EH (cell line): Measurements from ENCODE around the gene ARHGAP6.

ENCODE experiments used
- DNase-seq: peaks from one replicate; pipeline ENCODE4 v3.0.0-alpha.2; 2015; ENCODE audit warnings: low read depth

The ARHGAP6 gene

DNA sequence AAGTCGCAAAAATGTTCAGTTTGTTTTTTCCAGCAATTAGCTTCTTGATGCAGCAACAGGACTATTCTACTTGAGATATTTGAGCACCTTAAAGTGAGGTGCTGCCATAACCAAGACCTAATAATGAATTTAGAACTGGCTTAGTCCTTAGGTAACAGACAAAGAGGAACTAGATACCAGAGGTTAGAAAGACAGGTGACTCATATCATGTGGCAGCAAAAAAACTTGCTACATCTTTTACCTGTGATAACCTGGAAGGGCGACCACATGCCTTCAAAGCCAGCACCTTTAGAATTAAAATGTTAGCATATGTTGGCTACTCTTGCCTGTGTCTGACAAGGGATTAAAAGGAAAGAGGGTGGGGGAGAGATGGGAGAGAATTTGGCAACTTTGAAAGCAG is 90.4 kb downstream of the ARHGAP6 start:
- DNase-seq, result no peak

DNA sequence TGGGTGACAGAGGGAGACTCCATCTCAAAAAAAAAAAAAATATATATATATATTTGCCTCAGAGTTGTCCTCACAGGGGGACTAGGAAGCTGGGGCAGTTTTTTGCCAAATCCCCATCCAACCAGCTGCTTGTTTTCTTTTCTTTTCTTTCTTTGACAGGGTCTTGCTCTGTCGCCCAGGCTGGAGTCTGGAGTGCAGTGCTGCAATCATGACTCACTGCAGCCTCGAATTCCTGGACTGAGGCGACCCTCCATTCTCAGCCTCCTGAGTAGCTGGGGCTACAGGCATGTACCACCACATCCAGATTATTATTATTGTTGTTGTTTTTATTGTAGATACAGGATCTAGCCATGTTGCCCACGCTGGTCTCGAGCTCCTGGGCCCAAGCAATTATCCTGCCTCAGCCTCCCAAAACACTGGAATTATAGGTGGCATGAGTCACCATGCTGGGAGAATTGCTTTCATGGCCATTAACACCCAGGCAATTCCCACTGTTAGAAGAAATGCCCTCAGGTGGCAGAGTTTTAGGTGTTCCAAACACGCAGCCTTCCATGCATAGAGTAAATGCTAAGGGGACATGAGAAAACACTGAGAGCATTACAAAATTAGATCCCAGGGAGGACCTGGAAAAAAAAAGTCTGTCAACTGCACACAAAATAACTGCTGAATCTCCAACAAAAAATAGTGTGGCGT is 98.0 kb downstream of the ARHGAP6 start:
- DNase-seq, result no peak

DNA sequence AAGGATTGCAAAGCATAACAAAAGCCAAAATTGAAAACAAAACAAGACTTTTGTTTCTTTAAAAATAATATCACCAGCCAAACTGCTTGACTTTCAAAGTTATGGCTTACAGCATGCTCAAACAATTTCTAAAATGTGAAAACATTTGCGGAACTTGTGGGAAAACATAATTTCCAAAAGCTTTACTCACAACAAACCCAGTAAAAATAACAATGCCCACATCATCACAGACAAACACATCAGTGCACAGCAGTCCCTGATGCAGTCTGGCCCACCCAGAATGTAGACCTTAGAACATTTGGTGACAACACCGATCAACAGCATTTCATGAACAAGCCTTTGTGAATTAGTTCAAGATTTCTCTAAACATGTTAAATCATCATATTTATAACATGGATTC is 98.9 kb downstream of the ARHGAP6 start:
- peak; percentile 4 for DNase-seq

DNA sequence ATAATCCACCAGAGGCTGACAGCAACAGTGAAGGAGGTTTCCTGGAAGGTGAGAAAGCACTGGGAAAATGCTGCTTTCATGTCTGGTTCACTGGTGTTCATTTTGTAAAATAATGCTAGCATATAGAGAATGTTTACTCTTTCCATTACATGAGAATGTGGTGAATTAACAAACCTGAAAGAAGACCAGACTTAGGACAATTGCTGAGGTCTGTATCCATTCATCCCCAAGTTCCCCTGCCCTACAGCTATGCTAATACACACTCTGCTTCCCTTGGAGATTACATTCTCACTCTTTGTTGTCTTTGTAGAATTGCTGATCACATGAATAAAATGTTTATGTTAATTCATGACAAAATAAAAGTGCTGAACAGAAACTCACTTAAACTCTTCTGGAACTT is 99.5 kb downstream of the ARHGAP6 start:
- no peak for DNase-seq

DNA sequence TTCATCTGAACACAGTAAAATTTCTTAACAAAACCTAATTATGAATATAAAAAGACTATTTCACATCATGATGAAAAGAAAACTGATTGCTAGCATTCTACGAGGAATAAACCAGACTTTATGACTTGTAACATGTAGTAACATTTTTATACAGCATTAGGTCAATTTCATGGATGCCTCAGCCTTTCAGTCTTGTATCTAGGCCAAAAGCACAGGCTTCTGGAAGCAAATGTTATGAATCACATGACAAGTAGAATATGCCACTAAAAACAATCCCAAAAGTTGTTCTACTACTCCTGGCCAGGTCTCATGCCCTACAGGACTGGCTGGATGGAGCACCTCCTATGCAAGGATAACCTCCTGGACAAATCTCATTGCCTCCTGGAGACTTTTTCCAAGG is 101.2 kb downstream of the ARHGAP6 start:
- DNase-seq, result no peak

DNA sequence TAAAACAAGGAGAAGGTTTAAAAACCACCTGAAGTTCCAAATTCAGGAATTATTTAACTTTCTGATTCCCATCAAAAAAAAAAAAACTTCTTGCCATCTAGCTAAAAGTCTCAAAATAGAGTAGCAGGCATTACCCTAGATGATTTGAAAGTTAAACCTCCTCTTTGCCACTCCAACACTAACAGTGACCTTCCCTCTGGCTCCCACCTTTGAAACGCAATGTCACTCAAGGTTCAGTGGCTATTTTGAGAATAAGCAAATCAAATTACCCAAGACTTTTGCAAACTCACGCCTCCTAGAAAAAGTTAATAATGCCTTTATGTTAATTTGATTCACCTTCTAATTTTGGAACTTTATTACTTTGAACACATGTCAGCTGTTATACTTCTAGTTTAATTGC is 103.2 kb downstream of the ARHGAP6 start:
- DNase-seq, result no peak

DNA sequence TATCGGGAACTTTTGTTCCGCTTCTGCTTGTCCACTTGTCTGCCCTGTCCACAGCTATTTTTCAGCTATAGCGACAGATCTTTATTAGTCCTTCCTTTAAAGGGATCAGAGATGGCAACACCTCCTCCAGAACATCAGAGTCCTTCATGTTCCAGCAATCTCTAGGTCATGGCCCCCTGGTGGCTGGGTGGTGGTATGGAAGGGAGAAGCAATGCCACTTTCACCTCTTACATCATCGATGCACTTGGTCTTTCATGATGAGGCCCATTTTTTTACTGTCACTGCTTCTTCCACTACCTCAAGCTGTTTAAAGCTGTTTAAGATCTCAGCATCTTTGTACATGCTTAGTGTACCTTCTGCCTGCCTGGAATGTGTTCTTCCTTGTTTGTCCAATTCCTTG is 106.7 kb downstream of the ARHGAP6 start:
- no peak for DNase-seq

DNA sequence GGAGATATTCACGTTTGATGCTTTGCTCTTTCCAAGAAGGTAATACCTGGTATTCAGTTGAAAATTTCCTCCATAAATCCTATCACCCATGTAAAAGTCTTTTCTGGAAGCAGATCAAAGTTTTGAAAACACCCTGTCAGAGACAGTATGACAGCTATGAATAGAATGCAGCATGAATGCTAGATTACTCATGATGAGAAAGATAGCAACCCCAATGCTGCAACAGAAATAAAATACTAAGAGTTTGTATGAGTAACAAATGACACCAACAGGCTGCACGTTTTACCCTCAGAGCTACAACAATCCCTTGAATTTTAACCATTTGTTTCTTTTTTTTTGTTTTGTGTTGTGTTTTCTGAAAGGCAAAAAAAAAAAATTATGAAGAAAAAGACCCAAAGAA is 108.6 kb downstream of the ARHGAP6 start:
- peak; percentile 76 for DNase-seq

DNA sequence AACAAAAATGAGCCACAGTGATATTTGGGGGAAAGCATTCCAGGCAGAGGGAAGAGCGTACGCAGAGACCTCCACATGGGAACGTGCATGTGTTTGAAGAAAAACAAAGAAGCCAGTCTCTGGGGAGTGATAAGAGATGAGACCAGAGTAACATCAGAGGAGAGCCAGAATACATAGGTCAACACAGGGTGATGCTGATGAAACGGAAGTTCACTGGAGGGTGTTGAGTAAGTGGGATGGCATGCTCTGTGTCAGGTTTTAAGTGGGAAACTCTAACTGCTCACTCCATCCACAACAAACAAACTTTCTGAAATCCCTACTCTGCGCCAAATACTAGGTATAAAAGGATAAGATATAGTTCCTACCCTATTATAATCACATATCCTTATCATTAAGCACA is 110.0 kb downstream of the ARHGAP6 start:
- DNase-seq, result peak; percentile 63

DNA sequence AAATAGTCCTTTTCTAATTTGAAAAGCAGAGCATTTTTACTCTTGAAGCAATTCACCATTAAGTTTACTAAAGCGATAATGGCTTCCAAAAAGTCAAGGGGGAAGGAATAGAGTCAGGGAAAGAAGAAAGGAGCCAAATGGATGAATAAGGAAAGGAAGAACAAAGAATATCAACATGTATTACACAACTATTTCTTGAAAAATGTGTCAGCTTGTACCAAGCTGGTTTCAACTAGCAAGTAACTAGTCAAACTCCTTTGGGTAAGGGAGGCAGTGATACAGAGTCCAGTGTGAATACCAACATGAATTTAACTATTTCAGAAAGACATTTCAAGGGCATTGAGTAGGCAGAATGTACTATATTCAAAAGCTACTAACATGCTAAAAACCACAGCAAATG is 112.1 kb downstream of the ARHGAP6 start:
- no peak for DNase-seq

DNA sequence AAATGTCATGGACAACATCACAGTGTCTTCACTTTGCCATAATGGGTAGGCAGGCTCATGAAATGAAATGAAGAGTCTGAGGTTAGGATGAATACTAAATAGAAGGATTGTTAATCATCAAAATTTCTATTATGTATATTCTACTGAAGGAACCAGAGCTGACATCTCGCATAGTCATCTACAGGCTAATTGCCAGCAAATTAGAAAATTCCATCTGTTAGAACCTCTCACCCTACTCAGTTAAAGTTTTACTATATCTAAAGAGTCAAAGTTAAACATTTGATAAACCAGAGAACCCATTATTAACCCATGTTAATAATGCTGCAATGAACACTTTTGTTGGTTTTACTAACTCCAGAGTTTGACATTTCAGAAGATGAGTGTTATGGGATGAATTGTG is 114.6 kb downstream of the ARHGAP6 start:
- DNase-seq, result no peak

DNA sequence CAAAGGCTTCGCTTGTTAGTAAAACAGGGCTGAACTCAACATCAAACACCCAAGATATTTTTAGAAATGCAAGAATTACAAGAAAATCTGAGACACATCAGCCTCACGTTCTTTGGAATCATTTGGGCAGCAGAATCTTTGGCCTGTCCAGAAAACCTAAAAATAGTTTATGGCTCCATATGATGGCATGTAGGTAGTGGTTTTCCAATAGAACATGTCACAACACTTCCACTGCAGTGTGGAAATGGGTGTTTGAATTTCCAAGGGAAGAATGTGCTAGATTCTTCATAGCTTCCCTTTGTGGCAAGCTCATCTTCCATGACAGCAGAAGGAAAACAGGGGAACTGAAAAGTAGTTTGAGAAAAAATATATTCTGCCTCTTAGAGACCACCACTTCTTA is 118.8 kb downstream of the ARHGAP6 start:
- DNase-seq, result no peak

DNA sequence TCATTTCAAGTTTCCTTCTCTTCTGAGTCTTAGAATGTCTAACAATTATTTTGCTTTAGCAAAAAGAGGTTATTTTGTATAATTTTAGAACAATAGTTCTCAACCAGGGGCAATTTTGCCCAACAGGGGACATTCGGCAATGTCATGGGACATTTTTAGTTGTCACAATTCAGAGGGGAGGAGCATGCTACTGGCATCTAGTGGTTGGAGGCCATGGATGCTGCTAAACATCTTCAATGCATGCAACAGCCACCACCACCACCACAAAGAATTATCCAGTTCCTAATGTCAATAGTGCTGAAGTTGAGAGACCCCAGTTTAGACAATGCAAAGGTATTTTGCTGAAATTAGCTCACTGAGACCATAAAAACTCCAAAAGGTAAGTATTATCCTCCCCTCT is 122.5 kb downstream of the ARHGAP6 start:
- DNase-seq, result no peak

DNA sequence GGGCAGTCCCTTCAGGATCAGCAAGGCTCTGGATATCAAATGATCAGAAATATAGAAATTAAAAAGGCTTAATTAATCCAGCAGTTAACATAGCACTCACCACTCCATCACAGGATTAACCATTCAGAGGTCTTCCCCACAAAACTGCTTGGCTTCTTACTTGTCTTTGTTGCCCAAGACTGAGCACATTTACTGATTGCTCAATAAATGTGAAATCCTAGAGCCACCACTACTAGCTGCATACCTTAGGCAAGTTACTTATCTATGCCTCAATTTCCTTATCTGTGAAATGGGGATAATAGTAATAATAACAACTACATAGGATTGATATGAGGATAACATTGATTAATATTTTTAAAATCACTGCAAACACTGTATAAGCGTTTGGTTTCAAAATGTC is 124.2 kb downstream of the ARHGAP6 start:
- no peak for DNase-seq

DNA sequence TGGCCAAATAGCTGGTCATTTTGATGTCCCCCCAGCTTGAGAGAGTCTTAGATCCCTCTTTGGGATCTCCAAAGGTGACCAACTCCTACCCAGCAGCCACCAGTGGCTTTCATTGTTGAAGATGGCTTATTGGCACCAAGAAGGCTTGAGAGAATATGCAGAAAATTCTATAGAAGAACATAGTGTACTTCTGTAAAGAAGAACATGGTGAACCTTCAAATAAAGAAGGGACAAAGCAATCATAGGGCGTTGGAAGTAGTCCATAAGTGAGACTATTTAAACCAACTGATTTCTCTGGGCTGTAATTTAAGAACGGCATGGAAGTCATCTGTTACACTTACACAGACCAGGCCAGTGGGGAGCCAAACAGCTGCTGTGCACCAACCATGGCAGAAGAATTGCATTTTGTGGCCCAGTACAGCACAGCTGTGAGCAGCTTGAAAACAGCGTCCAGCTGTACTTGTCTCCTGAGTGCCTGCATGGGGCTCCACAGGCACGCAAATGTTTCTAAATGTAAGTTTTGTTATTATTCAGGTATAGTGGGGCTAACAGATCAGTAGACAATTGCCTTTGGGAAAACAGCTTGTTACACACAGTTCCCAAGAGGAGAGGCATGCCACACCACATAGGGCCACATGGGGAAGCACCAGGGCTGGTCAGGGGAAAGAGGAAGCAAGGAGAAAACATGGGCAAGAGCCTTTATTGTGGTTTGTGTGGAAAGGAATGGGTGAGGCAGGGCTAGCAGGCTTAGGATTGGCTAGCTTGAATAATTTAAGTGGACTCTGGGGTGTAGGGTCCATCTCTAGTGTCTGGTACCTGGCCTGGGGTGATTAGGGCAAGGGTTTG is 125.0 kb downstream of the ARHGAP6 start:
- no peak for DNase-seq

DNA sequence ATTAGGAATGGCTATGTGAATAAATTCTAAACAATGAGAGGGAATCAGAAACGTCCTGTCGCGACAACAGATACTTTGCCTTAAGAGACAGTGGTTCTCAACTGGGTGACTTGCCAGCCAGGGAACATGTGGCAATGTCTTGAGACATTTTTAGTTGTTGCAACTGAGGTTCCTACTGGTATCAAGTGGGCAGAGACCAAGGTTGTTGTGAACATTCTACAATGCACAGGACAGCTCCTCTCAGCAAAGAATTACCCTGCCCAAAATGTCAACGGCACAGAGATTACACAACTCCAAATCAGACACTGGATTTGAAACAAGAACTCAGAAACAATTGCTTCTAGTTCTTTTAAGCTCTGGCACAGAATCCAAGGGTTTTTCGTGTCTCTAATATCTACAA is 128.6 kb downstream of the ARHGAP6 start:
- DNase-seq, result no peak

DNA sequence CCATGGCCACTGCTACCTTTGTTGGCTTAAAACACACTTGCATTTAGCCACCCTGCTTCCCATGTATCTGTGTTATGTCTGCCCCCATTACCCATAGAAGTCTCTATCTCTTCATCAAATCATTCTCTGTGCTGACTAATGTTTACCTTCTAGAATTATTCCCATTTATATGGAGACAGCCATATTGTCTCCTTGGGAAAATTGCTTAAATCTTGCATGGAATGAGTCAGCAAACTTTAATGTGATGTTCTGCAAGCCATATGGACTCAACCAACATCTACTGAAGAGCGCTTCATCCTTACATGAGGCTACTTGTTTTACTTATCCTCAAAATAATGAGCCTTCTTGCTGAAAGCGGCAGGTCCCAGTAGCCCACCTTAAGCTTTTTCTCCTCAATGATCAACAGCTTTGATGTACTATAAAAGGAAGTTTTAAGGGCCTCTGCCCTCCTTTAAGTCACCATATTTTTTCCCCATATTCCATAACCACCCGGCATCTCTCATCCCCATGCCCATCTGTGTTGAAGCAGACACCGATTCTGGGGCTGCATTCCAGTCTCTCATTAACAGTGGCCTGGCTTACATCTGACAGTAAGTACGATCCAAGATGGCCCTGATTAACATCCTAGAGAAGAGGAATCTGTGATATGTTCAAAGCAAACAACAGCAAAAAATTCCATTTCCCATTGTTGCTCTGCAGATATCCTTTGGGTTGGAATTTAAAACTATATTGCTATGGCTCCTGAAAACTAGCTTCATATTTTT is 130.4 kb downstream of the ARHGAP6 start:
- DNase-seq, result peak; percentile 43

DNA sequence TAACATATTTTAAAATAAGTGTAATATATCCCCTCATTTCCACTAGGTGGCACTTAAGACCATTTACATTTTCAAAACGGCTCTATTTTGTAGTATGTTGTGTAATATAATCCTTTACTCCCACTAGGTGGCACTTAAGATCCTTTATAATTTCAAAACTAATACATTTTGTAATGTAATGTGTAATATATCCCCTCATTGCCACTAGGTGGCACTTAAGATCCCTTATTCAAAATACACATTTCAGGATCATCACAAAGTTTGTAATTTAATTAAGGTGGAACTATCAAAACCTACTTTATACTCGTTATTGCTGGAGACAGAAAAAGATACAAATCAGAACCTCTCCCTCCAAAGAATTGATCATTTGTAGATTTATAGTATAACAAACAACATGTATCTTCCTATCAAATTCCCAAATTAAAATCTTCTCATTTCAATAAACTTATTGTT is 132.5 kb downstream of the ARHGAP6 start:
- peak; percentile 77 for DNase-seq

DNA sequence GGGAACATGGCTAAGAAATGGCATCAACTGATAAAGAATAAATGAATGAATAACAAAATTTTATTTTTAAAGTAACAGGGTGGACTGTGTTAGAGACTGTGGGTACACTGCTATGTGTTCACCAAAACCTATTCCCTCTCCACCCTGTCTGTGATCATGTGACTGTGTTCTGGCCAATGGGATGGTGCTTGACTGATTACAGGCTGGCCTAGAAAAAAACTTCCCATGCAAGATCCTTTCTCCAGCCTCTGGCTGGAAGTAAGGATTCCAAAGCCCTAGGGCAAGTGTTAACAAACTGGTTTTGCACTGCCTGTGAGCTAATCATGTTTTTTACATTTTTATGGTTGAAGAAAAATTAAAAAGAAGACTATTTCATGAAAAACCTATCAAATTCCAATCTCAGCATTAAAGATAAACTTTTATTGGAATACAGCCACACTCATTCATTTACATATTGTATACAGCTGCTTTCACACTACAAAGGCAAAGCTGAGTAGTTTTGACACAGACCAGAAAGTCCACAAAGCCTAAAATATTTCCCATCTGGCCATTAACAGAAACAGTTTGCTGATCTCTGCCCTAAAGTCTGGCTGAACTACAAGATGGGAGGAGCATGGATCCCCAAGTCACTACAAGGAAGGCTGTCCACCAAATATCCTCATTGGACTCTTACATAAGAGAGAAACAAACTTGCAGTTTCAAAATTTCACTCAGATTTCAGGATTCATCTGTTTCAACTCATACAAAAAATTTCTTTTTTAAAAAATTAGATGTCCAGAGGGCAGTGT is 133.2 kb downstream of the ARHGAP6 start:
- DNase-seq, result no peak

DNA sequence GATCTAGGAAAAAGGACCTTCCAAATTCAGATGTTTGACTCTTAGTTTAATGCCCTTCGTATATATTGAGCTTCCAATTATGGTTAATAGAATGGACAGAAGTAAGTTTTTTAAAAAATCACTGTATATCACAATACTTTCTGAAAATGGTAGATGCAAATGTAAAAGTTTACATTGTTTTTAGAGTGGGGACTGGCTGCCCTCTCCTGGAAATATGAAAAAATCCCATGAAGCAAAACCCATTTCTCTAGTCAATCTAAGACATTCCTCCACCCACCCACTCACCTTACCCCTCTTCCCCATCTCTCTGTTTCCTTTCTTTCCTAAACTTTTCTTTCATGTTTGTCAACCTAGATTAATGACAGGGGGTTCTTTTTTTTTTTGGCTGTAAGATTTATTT is 134.5 kb downstream of the ARHGAP6 start:
- DNase-seq, result peak; percentile 45

DNA sequence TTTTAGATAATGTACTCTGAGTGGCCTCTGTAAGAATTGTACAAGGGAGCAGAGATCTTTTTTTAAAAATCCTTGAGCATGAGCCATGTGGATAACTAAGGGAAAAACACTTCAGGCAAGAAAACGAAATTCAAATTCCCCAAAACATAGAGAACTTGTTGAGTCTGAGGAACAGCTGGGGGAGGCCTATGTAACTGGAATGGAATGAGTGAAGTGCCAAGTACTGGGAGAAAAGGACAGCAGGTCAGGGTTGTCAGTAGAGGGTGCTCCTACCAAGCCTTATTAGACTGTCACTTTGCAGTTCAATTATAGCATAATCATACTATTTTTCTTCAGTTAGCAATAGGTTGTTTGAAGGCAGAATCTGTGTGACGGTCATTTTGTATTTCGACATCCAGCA is 135.1 kb downstream of the ARHGAP6 start:
- DNase-seq, result peak; percentile 56

DNA sequence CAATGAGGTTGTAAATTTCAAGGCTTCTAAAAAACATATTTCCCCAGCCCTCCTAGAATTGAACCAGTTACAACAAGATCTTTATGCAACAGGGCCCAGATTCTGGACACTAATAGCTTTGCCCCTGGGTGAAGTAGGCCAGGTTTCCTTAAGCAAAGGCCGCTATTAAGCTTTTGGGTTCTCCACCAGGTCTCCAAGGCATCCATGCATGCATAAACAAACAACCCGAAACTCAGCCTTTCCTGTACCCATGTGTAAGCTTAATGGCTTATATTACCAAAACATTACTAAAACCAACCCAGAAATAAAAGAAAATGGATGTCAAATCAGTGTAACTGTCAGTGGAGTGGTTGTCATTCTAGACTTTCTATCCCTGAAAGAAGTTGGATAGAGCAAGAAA is 137.1 kb downstream of the ARHGAP6 start:
- DNase-seq, result no peak
